Measurements from ENCODE around the gene BYSL. TPM values are rescaled to one million over a fixed set of nuclear protein-coding genes. Genes with fewer than 3 reads are reported as not detected.
A peak's percentile ranks its signal among the peaks of the same experiment; 100 is the strongest.

Gene BYSL
- total RNA-seq, 2 donors from 2014 or later = 5.3 to 11.6 TPM

DNA sequence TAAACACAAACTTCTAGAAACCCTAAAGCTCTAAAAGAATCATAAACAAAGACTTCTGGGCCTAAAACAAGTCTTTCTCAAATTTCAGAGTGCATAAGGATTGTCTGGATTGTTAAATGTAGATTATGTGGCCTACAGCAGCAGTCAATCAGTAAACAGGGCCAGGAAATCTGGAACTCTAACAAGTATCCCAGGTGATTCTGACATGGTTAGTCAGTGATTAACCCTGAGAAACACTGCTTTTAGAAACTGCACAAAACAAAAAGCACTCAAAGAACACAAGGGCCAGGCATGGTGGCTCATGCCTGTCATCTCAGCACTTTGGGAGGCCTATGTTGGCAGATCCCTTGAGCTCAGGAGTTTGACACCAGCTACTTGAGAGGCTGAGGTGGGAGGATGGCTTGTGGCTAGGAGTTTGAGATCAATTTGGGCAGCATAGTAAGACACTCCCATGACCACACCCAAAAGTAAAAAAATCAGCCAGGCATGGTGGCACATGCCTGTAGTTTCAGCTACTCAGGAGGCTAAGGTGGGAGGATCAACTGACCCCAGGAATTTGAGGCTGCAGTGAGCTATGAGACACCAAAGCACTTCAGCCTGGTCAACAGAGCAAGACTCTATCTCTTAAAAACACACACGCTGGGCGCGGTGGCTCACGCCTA is 6.3 kb upstream of the BYSL start:
- TF ChIP-seq, protein P1, sequence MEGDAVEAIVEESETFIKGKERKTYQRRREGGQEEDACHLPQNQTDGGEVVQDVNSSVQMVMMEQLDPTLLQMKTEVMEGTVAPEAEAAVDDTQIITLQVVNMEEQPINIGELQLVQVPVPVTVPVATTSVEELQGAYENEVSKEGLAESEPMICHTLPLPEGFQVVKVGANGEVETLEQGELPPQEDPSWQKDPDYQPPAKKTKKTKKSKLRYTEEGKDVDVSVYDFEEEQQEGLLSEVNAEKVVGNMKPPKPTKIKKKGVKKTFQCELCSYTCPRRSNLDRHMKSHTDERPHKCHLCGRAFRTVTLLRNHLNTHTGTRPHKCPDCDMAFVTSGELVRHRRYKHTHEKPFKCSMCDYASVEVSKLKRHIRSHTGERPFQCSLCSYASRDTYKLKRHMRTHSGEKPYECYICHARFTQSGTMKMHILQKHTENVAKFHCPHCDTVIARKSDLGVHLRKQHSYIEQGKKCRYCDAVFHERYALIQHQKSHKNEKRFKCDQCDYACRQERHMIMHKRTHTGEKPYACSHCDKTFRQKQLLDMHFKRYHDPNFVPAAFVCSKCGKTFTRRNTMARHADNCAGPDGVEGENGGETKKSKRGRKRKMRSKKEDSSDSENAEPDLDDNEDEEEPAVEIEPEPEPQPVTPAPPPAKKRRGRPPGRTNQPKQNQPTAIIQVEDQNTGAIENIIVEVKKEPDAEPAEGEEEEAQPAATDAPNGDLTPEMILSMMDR (IDR thresholded peaks at IDR 0.05) = no peak
- no peaks in the 10 kb centered on the region for H3K9me3 ChIP-seq
- H3K27me3 ChIP-seq (replicated peaks; ENCODE audit: insufficient read depth) = no peaks in the 10 kb centered on the region
- H3K4me1 ChIP-seq (ENCODE audit: control insufficient read depth in 1 of 2, low read depth in 2 of 2) = peaks cover 6 to 19% of the 10 kb centered on the region in 2 donors
- no peak overlapping the region for H3K27ac ChIP-seq
- no peak overlapping the region for H3K4me3 ChIP-seq
- DNase-seq (ENCODE audit: low spot score) = no peak
- no peak for ATAC-seq (ENCODE audit: insufficient number of reproducible peaks, low FRiP score, low read depth)
- peaks cover 15% of the 10 kb centered on the region for H3K36me3 ChIP-seq

DNA sequence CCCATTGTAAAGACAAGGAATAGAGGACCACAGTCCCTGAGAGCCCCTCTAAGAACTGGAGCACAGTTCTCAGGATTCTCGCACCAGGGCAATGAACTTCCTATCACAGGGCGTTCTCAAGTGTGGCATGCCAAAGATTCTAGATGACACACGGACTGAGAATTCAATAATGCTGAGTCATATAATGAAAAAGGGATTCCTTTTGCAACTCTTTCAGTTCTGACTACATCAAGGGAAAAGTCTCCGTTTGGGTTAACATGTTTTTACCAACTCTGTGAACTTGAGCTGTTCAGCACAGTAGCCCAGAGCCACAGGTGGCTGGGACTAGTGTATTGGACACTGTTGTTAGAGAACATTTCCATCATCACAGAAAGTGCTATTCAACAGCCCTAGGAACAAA is 3.8 kb upstream of the BYSL start:
- H3K4me1 ChIP-seq (ENCODE audit: control insufficient read depth in 1 of 2, low read depth in 2 of 2) = peaks cover 16 to 32% of the 10 kb centered on the region in 2 donors
- peaks cover 13% of the 10 kb centered on the region for H3K36me3 ChIP-seq
- ATAC-seq (ENCODE audit: insufficient number of reproducible peaks, low FRiP score, low read depth) = no peak
- no peak overlapping the region for H3K27ac ChIP-seq
- DNase-seq (ENCODE audit: low spot score) = no peak
- no peak overlapping the region for H3K4me3 ChIP-seq
- TF ChIP-seq, protein P1 (IDR thresholded peaks at IDR 0.05) = no peak
- no peaks in the 10 kb centered on the region for H3K9me3 ChIP-seq
- no peaks in the 10 kb centered on the region for H3K27me3 ChIP-seq (replicated peaks; ENCODE audit: insufficient read depth)

- DNase-seq (ENCODE audit: low spot score) (no peak), ATAC-seq (ENCODE audit: insufficient number of reproducible peaks, low FRiP score, low read depth) (no peak)
- Histone ChIP-seq H3K4me3 (peak overlapping the region; percentile 81), H3K27ac (peak overlapping the region; percentile 91 to 99), H3K9me3 (no peaks in the 10 kb centered on the region), H3K4me1 (ENCODE audit: control insufficient read depth in 1 of 2, low read depth in 2 of 2) (peaks cover 22 to 43% of the 10 kb centered on the region in 2 donors), H3K36me3 (no peaks in the 10 kb centered on the region), H3K27me3 (replicated peaks; ENCODE audit: insufficient read depth) (no peaks in the 10 kb centered on the region)
- TF ChIP-seq, protein P1 (IDR thresholded peaks at IDR 0.05) = no peak
Measured at GRCh38 chr6:41921712-41921998, 356 bp downstream of the BYSL start.

- no peak for ATAC-seq (ENCODE audit: insufficient number of reproducible peaks, low FRiP score, low read depth)
- H3K36me3 ChIP-seq = peaks cover 2% of the 10 kb centered on the region
- peak overlapping the region; percentile 81 for H3K4me3 ChIP-seq
- no peak overlapping the region for H3K27ac ChIP-seq
- H3K4me1 ChIP-seq (ENCODE audit: control insufficient read depth in 1 of 2, low read depth in 2 of 2) = peaks cover 22 to 43% of the 10 kb centered on the region in 2 donors
- no peaks in the 10 kb centered on the region for H3K9me3 ChIP-seq
- H3K27me3 ChIP-seq (replicated peaks; ENCODE audit: insufficient read depth) = no peaks in the 10 kb centered on the region
- TF ChIP-seq, protein P1 (IDR thresholded peaks at IDR 0.05) = no peak
- DNase-seq (ENCODE audit: low spot score) = no peak
Measured at GRCh38 chr6:41922154-41922553, 855 bp downstream of the BYSL start.

GRCh38 chr6:41927253-41927652 is 6.0 kb downstream of the BYSL start:
- no peak for ATAC-seq (ENCODE audit: insufficient number of reproducible peaks, low FRiP score, low read depth)
- peaks cover 37% of the 10 kb centered on the region for H3K36me3 ChIP-seq
- TF ChIP-seq, protein P1 (IDR thresholded peaks at IDR 0.05) = no peak

More at GRCh38 chr6:41927253-41927652, 6.0 kb downstream of the BYSL start:
- Histone ChIP-seq H3K4me1 (ENCODE audit: control insufficient read depth in 1 of 2, low read depth in 2 of 2) (peaks cover 9 to 14% of the 10 kb centered on the region in 2 donors), H3K9me3 (no peaks in the 10 kb centered on the region), H3K4me3 (no peak overlapping the region), H3K27me3 (replicated peaks; ENCODE audit: insufficient read depth) (no peaks in the 10 kb centered on the region), H3K27ac (no peak overlapping the region)
- DNase-seq (ENCODE audit: low spot score) = no peak

All from thoracic aorta (tissue), 2 donors.